NCI-H1436 (cell line): Measurements from ENCODE around the gene MECR.
A peak's percentile ranks its signal among the peaks of the same experiment; 100 is the strongest.
"Not testable (repeated sequence)": the region's sequence is repeated elsewhere in the genome, so short reads cannot be mapped to it uniquely, and the experiment has no call there.

ENCODE experiments used
- DNase-seq: peaks from one replicate; lab custom pipeline; 2025; lab: John Stamatoyannopoulos, UW

MECR gene

DNA sequence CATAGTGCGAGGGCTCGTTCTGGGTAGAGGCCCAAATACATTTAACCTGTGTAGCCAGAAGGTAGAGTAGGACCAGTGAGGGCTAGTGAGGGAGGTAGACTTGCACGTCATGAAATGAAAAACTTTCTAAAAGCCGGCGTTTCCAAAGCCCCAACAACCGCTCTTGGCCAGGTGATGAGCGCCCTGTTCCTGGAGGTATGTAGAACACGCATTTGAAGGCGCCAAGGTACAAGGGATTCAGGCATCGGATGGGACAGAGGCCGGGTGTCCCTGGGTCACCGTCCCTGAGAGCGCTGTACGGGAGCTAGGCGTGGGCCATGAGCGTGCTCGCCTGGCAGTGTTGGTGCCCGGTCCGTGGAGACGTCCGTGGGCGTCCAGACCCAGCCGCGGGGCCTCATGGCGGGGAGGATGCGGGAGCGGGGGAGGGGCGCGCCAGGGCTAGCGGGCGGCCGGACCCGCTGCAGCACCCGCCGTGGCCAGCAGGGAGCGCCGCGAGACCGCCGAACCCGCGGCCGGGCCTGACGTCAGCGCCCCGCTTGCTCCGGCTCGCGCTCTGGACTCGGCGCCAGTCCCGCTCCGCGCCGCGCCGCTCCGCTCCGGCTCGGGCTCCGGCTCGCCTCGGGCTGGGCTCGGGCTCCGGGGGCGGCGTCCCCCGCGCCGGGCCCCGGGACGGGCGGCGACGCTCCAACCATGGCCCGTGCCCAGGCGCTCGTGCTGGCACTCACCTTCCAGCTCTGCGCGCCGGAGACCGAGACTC, 5.4 kb upstream of the MECR start, which contains the start of gene PTPRU:
PTPRU (plus strand) TSS at position 568 of the 757 bp plus-strand sequence; CDS start at position 691, 123 bp downstream.
- peak; percentile 65 for DNase-seq

DNA sequence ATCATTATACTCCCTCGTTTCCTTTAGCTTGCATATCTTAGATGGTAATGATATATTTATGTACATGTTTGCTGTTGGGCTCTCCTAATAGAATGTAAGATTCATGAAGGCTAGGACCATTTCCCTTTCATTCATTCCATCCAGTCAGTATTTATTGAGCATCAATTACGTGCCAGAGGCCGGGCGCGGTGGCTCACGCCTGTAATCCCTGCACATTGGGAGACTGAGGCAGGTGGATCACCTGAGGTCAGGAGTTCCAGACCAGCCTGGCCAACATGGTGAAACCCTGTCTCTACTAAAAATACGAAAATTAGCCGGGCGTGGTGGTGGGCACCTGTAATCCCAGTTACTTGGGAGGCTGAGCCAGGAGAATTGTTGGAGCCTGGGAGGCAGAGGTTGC, 4.1 kb upstream of the MECR start:
- DNase-seq, result not testable (repeated sequence)

DNA sequence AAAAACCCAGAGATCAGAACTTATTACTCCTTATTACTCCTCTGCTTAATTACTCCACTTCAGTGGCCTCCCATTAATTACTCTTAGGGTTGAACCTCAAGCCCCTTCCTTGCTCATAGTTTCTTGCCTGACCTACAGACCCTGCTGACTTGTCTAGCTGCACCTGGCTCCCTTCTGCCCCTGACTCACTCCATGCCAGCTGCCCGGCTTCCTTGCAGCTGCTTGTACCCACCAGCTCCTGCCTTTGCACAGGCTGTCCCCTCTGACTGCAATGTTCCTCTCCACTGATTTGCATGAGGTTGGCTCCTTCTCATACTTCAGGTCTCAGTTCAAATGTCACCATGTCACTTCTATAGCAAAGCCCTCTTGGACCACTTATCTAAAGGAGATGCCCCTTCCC, 3.7 kb upstream of the MECR start:
- no peak for DNase-seq

DNA sequence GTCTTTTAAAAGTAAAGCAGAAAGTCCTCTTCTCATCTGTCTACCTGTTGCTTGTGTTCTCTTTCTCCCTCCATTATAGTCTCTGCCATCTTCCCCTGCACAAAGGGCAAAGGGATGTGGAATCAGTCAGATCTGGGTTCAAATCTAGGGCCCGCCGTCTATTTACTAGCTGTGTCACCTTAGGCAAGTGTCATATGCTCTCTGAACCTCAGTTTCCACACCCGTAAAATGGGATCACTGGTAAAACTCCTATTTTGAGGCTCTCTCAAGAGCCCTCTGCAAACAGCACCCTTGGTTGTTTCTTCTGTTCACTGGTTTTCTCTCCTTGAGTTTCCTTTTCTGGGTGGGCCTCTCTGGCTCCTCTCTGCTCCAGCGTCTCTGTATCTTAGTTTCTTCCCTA, 3.0 kb upstream of the MECR start:
- DNase-seq, result no peak

DNA sequence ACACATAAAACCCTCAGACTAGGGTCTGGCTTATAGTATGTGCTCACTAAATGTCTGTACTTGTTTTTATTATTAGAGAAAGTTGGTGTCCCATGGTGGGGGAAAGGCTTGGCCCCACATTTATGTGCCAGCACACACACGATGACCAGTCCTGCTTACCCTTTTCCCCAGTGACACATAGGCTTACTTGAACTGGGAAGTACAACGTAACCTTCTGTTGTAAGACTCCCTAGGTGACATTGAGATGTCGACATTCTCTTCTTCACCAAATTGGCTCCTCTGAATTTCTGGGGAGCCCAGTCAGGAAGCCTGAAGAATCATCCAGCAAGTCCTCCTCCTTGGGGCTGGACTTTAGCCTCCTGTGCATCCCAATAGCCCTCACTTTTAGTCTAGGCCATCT, 1.7 kb upstream of the MECR start:
- no peak for DNase-seq

DNA sequence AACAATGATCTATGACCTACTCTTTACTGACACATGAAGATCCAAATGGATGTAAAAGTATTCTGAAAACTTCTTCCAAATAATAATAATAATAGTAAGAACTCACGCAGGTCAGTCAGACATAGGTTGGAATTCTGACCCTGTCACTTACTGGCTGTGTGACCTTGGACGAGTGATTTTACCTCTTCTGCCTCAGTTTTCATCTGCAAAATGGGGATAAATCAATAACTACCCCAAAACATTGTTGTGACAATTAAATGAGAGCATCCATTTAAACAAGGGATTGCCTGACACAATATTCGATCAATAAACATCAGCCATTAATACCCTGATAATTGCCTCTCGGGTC, 556 bp downstream of the MECR start:
- no peak for DNase-seq

DNA sequence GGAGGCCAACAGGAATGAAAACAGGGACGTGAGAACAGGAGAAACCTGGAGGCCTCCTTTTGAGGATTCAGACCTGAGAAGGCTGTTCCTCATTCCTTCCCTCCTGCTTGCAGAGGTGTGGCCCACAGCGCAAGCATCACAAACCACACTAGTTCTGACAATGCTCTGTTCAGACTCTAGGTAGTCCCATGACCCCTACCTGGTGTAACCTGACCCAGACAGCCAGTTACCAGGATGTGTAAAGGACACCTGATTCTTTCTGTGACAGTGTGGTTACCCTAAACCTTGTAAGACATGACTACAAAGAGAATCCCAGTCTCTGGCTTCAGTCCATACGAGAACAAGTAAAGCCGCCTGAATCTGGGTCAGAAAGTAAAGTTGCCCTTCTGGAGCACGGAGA, 3.2 kb downstream of the MECR start:
- DNase-seq, result no peak

DNA sequence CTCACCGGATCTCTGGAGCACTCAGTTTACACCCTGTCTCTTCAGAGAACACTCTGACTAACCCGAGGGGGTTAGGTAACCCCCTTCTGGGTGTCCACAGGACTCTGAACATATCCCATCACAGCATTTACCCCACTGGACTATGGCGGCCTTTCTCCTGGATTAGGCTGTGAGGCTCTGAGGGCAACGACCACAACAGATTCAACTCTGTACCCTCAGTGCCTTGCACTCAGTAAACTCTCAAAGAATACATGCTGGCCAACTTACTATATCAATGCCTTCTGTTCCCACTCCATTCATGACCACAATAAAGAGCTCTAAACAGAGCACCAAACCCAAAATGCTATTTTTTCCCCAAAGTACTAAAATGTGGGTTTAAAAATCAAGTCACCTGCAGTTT, 5.4 kb downstream of the MECR start:
- DNase-seq, result no peak

DNA sequence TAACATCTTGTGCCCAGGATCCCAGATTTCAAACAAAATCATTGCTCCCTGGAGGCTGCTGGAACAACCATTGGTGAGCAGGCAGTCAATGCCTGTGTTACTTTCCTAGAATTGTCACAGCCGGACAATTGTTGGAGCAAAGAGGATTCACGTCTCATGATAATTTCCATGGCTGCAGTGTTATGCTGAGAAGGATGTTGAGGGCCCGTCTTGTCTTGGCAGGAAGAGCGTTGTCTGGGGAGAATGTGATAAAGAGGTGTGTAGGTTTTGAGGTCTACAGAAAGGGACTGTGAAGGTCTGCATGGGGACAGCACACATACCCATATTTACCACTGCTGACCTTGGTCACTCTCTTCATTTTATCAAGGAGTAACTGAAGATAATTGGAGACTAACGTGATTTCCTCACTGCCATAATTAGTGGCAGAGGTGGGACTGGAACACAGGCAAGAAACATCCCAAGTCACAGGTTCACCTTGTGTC, 6.3 kb downstream of the MECR start:
- no peak for DNase-seq

DNA sequence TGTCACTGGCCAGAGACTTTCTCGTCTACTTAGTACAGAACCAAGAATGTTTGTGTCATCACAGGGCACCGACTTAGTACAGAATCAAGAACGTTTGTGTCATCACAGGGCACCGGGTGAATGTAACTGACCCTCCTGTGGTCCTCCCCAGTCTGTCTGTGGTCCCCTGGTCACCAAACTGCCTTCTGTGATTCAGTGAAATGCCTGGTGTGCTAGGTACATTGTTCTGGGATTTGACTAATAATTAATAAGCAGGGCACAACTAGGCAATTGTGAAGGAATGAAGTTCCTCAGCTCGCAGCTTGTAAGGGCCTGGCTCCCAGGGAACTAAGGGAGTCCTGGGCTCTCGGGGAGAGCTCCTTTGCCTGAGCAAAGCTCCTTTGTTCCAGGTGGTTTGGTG, 7.2 kb downstream of the MECR start:
- no peak for DNase-seq

DNA sequence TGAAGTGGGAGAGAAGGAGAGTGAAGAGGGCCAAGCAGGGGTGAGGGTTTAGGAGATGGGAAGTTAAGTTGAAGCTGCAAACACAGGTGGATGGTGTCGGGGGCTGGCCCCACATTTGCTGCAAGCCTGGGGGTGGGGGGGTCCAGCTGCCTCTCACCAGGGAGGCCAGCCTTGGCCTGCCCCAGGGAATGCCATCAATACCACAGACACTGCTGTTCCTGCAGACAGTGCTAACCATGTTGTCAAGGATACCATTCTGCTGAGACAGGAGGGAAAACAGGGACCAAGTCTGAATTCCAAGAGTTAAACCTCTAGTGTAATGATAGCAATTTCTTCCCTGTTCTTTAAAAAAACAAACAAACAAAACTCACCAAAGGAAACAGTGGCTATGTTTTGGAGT, 8.0 kb downstream of the MECR start:
- no peak for DNase-seq

DNA sequence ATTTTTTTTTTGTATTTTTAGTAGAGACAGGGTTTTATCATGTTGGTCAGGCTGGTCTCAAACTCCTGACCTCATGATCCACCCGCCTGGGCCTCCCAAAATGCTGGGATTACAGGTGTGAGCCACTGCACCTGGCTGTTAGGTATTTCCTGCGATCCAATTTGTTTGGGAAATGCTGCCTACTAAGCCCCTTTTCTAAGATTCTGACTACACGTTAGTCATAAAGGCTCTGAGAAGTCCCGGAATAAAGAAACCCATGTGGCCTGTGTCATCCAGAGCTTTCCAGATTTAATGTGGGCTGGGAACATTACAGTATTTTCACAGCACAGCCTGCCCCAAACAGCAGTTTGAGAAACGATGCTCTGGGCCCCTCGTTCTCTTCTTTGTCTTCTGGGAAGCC, 8.5 kb downstream of the MECR start:
- not testable (repeated sequence) for DNase-seq

DNA sequence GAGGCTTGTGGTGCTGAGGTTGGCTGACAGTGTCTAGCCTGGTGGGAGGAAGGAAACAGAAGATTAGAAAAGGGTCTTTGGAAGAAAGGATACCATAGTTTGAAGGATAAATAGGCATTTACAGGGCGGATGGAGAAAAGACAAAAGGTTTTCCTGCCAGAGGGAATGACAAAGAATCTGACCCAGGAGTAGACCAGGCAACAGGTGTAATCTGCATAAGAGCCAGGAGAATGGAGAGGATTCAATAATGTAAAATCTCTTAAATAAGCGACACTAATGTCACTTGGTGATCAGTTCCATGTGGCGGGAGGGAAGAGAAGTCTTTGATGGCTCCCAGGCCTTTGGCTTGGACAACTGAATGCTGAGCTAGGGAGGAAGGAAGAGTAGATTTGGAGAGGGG, 9.4 kb downstream of the MECR start:
- DNase-seq, result no peak

DNA sequence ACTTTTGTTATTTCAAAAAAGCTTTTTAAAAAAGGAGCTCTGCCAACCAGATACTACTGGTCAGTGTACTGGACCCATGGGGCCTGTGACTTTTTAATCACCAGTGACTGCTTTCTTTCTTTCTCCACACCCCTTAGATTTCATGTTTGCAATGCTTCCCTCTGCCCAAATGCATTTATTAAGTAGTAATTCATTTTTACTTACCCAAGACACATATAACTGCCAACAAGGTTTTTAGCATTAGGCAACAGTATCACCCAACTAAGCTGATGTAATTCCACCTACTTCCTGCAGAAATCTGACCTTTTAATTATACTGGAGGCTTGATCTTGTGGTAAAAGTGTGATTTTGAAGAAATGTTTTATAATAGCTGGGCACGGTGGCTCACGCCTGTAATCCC, 12.5 kb downstream of the MECR start:
- no peak for DNase-seq

DNA sequence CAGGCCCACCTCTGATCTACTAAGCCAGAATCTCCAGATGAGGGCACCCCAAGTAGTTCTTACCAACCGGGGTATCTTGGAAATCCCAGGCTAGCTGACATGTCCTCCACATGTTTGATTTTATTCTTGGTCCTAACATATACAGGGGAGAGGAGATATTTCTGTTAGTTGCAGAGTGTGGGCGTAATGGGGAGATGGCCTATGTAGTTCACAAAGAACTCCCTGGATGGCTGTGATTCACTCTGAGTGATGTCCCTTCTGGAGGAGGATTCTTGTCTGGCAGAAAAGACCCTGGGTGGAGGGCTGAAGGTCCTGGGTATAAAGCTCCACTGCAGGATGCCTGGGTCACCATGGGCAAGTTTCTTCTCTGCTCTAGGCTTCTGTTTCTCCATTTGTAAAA, 13.1 kb downstream of the MECR start:
- no peak for DNase-seq

DNA sequence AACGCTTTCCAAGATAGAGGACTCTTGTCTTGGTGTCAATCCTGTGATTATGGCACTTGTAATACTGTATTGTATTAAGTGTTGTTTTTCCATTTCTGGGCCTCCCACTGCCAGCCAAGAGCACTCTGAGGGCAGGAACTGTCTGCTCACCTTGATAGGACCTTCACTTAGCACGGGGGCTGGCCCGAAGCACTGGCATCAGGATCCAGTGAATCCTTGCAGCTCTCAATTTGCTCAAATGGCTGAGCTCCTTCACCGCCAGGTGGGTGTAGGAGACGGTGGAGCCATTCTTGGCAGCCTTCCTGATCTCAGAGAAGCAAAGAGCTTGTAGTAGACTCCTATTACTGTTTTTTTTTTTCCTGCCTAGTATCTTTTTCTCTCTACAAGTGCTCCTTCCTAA, 17.7 kb downstream of the MECR start:
- no peak for DNase-seq

DNA sequence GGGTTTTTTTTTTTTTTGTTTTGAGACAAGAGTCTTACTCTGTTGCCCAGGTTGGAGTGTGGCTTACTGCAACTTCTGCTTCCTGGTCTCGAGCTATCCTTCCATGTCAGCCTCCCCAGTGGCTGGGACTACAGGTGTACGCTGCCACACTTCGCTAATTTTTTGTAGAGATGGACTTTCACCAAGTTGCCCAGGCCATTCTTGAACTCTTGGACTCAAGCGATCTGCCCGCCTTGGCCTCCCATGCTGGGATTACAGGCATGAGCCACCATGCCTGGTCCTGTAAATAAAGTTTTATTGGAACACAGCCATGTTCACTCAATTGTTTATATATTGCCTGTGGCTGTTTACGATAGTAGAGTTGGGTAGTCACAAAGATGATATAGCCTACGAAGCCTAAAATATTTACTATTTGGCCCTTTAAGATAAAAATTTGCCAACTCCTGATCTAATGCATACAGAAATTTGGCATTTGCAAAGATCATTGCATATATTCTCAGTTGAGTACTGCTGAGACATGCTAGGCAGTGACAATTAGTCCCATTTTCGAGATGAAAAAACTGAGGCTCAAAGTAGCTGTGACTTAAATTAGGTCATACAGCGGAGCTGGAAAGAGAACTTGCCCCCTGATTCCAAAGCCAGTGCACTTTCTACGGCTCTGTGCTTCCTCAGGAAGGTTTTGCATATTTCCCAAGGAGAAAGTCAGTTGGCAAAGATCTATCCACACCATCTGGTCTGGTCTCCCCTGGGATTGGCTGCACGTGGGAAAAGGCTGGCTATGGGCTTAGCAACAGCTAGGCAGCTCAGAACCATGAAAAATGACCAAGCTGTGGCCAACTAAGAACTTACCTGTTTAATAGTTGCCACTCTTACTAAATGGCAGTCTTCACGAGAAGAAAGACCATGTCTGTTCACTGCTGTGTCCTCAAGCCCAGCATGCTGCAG, 19.4 kb downstream of the MECR start:
- no peak for DNase-seq

DNA sequence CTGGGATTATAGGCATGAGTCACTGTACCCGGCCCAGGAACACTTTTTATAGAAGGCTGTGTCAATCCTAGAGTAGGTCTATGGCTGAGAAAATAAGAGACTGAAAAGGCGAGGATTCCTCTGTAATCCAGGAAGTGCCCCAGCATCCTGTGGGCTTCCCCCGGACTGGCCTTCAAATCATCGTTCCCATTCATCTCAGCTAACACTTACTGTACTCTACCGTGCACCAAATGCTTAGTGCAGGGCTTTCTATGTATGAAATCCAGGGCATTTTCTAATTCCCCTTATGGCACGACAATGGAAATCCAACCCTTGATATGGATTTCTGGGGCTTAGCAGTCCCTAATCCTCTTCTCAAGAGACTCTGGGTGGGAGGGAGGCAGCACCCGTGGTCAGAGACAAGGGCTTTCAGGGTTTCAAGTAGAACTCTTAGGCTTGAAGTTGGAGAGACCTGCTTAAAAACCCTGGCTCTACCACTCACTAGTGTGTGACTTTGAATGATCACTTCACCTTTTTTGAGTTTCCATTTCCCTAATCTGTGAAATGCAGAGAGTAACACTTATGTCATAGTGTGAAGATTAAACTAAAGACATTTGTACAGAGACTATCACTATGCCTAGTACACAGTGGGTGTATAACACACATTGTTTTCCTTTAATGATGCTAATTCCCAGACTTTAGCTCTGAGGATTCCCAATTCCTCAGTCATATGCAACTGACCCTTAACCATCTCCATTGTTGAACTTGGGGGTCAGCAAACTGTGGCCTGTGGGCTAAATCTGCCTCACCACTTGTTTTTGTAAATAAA, 20.3 kb downstream of the MECR start:
- DNase-seq, result no peak

DNA sequence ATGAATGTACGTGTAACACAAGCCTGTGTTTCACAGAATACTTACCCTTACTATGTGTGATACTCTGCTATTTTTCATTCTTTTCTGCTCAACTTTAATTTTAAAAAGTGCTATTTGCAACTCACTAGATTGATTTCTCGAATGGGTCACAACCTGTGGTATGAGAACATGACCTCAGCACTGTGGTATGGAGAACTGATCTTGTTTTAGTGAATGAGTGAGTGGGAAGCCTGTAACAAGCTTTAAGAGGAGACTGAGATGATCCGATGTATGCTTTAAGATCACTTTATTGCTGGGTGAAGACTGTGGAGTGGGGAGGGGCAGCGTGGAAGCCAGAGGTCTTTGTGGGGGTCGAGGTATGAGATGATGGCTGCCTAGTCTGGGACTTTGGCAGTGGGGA, 21.6 kb downstream of the MECR start:
- no peak for DNase-seq

DNA sequence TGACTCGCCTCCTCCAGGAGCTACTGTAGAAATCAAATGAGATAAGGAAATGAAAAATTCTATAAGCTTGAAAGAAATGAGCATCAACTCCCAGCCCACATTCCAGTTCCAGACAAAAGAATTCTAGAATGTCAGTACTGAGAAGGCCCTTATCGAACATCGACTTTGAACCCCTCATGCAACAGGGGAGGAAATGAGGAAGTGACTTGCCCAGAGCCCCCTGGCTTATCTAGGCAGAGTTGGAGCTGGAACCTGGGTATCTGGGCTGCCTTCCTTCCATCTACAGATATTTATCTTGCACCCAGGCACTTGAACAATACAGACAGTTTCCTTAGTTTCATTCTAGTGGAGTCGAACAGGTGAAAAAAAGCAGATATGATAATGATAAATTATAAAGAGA, 22.3 kb downstream of the MECR start:
- DNase-seq, result no peak

DNA sequence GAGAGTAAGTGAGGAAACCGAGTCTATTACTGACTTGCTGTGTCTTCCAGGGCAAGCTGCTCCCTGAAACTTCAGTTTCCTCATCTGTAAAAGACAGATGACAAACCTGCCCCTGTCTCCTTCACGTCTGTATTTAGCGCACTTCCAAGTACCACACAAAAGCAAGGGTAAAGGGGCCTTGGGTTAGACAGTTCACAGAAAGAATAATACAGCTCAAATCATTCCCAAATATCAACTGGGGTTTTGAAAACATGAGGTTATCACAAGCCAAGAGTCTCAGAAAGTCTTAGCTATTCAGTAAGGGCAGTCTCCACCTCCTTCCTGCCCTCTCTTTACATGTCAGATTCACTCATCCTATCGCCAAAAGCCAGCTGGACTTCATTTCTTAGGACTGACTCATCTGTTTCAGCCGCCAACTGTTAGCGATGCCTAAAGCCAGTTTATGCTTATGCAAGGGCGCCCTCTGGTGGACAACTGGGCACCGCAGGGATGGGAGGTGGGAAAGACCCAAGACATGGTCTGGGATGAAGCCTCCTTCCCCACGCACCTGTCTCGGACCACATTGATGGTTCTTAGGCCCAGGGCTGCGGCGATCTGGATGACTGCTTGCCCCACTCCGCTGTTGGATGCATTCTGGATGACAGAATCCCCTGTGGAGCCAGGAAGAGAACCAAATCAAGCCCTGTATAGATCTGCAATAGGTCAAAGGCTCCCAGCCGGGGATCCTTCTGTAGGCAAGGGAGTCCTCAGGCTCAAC, 28.0 kb downstream of the MECR start:
- DNase-seq, result peak; percentile 79

DNA sequence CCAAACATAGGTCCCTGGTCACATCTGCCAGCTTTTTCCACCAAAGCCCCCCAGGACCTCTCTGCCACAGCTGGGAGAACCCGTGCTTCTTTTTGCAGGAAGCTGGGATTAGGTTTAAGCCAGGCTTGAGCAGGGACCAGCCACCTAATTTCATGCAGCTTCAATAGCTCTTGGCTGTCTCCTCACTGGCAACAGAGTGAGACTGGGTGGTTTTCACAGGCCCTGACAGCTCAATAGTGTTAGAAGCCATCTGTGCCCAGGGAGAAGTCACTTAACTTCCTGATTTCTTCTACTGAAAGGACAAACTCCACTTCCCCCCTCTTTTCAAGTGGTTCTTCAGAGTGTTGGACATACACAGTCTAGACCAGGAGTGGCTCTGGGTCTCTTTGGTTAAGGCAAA, 28.7 kb downstream of the MECR start:
- no peak for DNase-seq
